Chondrocyte (in vitro differentiated cells): ENCODE data around the gene ARHGAP24. TPM values are rescaled to one million over a fixed set of nuclear protein-coding genes. Genes with fewer than 3 reads are reported as not detected.
"Not testable (repeated sequence)": the region's sequence is repeated elsewhere in the genome, so short reads cannot be mapped to it uniquely, and the experiment has no call there.

Experiments used
- DNase-seq: peaks from one replicate; pipeline ENCODE4 v3.0.0; 2021; ENCODE audit warnings: mixed read lengths, low spot score
- H3K27ac Mint-ChIP-seq: one replicate; pipeline ENCODE4 v1.8.0; 2021; ENCODE audit warnings: mild to moderate bottlenecking, moderate library complexity, mixed read lengths; ENCODE audit not compliant: unreplicated experiment
- H3K27me3 Mint-ChIP-seq: 2 replicates; pipeline ENCODE4 v1.8.0; 2021; ENCODE audit warnings: low read depth, mixed read lengths
- H3K36me3 Mint-ChIP-seq: 2 replicates; pipeline ENCODE4 v1.8.0; 2021; ENCODE audit warnings: low read depth, mixed read lengths
- H3K4me1 Mint-ChIP-seq: 2 replicates; pipeline ENCODE4 v1.8.0; 2021; ENCODE audit warnings: low read depth, mild to moderate bottlenecking, mixed read lengths
- H3K4me3 Mint-ChIP-seq: one replicate; pipeline ENCODE4 v1.8.0; 2021; ENCODE audit warnings: mild to moderate bottlenecking, moderate library complexity, mixed read lengths; ENCODE audit not compliant: unreplicated experiment
- H3K9me3 Mint-ChIP-seq: 2 replicates; pipeline ENCODE4 v1.8.0; 2021; ENCODE audit warnings: low read depth, mixed read lengths
- total RNA-seq: library from RNA; stranded (reverse); gene quantifications from 3 replicates; pipeline ENCODE4 v1.2.1, GENCODE V29; 2021
- TF ChIP-seq, protein P1 (sequence below): fragments of 200-600 bp; sonication (generic); IDR thresholded peaks from 2 replicates; pipeline ENCODE4 v1.5.0; 2021; ENCODE audit warnings: antibody characterized with exemption, mild to moderate bottlenecking, moderate library complexity

Gene ARHGAP24
- total RNA-seq, 1 donor from 2014 or later, result 22.0 TPM

DNA sequence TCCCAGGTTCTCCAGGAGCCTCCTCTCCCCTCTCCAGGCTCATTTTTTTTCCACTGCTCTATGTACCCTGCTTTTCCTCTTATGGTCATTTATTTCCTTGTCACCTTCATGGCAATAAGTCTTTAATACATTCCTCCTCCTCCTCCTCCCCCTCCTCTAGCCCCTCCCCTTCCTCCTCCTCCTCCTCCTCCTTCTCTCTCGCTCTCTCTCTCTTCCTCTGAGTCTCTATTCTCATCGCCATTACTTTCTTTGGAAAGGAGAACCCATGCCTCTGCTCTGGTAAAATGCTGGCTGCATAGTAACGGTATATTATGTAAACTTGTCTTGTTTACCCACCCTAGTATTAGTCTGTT is 35.7 kb downstream of the ARHGAP24 start:
- no peak overlapping the region for H3K27ac Mint-ChIP-seq
- H3K4me1 Mint-ChIP-seq, result peaks cover 4% of the 10 kb centered on the region
- H3K9me3 Mint-ChIP-seq, result no peaks in the 10 kb centered on the region
- H3K4me3 Mint-ChIP-seq, result no peak overlapping the region
- no peaks in the 10 kb centered on the region for H3K27me3 Mint-ChIP-seq
- TF ChIP-seq, protein P1, sequence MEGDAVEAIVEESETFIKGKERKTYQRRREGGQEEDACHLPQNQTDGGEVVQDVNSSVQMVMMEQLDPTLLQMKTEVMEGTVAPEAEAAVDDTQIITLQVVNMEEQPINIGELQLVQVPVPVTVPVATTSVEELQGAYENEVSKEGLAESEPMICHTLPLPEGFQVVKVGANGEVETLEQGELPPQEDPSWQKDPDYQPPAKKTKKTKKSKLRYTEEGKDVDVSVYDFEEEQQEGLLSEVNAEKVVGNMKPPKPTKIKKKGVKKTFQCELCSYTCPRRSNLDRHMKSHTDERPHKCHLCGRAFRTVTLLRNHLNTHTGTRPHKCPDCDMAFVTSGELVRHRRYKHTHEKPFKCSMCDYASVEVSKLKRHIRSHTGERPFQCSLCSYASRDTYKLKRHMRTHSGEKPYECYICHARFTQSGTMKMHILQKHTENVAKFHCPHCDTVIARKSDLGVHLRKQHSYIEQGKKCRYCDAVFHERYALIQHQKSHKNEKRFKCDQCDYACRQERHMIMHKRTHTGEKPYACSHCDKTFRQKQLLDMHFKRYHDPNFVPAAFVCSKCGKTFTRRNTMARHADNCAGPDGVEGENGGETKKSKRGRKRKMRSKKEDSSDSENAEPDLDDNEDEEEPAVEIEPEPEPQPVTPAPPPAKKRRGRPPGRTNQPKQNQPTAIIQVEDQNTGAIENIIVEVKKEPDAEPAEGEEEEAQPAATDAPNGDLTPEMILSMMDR, result no peak
- H3K36me3 Mint-ChIP-seq, result no peaks in the 10 kb centered on the region
- no peak for DNase-seq

DNA sequence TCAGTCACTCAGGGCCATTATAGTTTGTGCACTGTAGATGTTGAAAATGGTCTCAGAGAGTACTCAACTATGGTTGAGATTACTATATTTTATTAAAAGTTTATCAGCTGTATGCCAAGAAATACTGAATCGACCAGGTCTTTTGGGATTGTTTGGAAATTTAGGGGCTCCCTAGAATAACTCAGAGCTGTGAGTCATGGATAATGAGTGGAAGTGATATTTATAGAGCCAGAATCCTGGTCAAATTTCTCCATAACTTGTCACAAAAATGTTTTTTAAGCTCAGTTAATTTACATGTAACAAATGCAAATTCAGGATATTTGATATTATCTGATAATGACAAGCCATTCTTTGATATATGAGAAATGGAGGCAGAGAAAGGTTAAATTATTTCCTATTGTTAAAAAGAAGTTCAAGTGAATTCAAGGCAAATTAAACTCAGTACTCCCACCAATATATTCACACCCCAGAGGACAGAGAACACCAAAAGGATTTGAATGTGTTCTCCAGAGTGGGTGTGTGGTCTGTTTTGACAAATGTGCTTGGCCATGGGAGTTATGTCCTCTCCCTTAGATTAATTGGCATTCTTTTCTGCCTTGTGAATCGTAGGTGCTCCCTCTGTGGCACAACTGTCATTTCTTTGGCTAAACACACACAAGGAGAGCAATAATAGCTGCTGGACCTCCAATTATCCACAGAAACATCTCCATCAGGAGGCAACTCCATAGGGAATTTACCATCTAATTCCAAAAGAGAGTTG is 37.7 kb downstream of the ARHGAP24 start:
- DNase-seq, result no peak
- Mint-ChIP-seq H3K4me3 (no peak overlapping the region), H3K4me1 (peaks cover 4% of the 10 kb centered on the region), H3K9me3 (no peaks in the 10 kb centered on the region), H3K36me3 (no peaks in the 10 kb centered on the region), H3K27ac (no peak overlapping the region), H3K27me3 (no peaks in the 10 kb centered on the region)
- TF ChIP-seq, protein P1, result no peak

- H3K9me3 Mint-ChIP-seq, result no peaks in the 10 kb centered on the region
- H3K4me1 Mint-ChIP-seq, result peaks cover 4% of the 10 kb centered on the region
- H3K27ac Mint-ChIP-seq, result no peak overlapping the region
- H3K27me3 Mint-ChIP-seq, result no peaks in the 10 kb centered on the region
- TF ChIP-seq, protein P1, result no peak
- H3K36me3 Mint-ChIP-seq, result no peaks in the 10 kb centered on the region
- no peak overlapping the region for H3K4me3 Mint-ChIP-seq
- no peak for DNase-seq
Observed at GRCh38 chr4:85514117-85514516, 39.2 kb downstream of the ARHGAP24 start.

DNA sequence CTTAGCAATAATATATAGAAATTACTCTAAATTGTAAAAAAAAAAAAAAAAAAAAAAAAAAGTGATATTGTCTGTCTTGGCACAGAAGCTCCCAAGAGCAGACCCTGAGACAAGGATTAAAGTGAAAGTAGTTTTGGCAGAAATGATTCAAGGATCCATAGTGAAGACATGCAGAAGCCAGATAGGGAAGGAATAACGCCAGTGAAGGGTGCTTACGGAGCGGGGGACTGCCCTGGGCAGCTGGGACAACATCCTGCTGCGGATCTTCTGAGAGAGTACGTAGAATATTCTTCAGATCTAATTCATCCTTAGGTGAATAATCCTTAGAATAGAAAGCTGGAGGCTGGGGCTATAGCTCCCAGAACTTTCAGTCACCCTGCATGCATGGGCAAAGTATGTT is 39.8 kb downstream of the ARHGAP24 start:
- no peak for DNase-seq
- Mint-ChIP-seq H3K4me1 (peaks cover 4% of the 10 kb centered on the region), H3K4me3 (no peak overlapping the region), H3K36me3 (no peaks in the 10 kb centered on the region), H3K27me3 (no peaks in the 10 kb centered on the region), H3K27ac (no peak overlapping the region), H3K9me3 (no peaks in the 10 kb centered on the region)
- TF ChIP-seq, protein P1, result no peak

DNA sequence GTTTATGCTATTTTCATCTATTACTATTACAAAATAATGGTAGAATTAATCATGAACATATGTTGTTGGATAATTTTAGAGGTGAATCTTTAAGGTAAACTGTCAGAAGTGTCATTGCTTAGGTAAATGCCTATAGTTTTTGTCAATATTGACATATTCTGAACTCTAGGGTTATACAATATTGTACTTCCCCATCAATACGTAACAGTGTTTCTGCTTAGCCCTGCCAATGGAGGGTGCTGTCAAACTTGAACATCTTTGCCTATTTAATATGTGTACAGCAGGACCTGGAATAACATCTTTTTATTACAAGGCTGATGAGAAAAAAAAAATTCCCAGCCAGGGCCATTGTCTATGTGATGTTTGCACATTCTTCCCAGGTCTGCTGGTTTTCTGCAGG is 40.8 kb downstream of the ARHGAP24 start:
- Mint-ChIP-seq H3K4me3 (no peak overlapping the region), H3K4me1 (peaks cover 4% of the 10 kb centered on the region), H3K27ac (no peak overlapping the region), H3K36me3 (no peaks in the 10 kb centered on the region), H3K27me3 (peaks cover 3% of the 10 kb centered on the region), H3K9me3 (no peaks in the 10 kb centered on the region)
- no peak for DNase-seq
- TF ChIP-seq, protein P1, result no peak

- not testable (repeated sequence) for H3K9me3 Mint-ChIP-seq, H3K4me3 Mint-ChIP-seq, H3K27ac Mint-ChIP-seq, H3K36me3 Mint-ChIP-seq, DNase-seq, H3K4me1 Mint-ChIP-seq, H3K27me3 Mint-ChIP-seq
Observed at GRCh38 chr4:85518526-85518925, 43.6 kb downstream of the ARHGAP24 start.
